Pancreas (tissue), 10 donors: ENCODE results near the gene AUTS2. TPM values are rescaled to one million over a fixed set of nuclear protein-coding genes. Genes with fewer than 3 reads are reported as not detected.

Source experiments
- ATAC-seq, 4 donors: fragments of 200-7000 bp; cut with Tn5 transposase; one replicate each; pipeline versions ENCODE4 v1.8.0 to v1.9.1; 2020; ENCODE audit warnings: mild to moderate bottlenecking in 4 of 4, moderate library complexity in 4 of 4
- DNase-seq, 6 donors: peaks; one replicate each; pipeline ENCODE4 v3.0.0-alpha.2; 2020
- FAIRE-seq: peaks from 2 replicates; lab custom pipeline; 2012; peaks lifted over from hg19 to GRCh38; lab: Jason Lieb, UNC
- H3K27ac ChIP-seq, 4 donors: fragments of 200-600 bp; sonication (generic); 1 replicate in 3 of 4; 2 replicates in 1 of 4; pipeline versions ENCODE4 v1.5.0 to v1.8.0; 2020
- H3K27me3 ChIP-seq, 4 donors: fragments of 200-600 bp; one replicate each; pipeline ENCODE4 v1.8.0; 2021
- H3K36me3 ChIP-seq, 3 donors: fragments of 200-600 bp; sonication (generic) in 1 of 3; one replicate each; pipeline versions ENCODE4 v1.5.0 to v1.8.0; 2020 to 2021
- H3K4me1 ChIP-seq, 3 donors: fragments of 200-600 bp; one replicate each; pipeline ENCODE4 v1.8.0; 2021
- H3K4me3 ChIP-seq, 4 donors: fragments of 200-600 bp; sonication (generic) in 2 of 4; one replicate each; pipeline versions ENCODE4 v1.5.0 to v1.8.0; 2020 to 2021
- H3K9me3 ChIP-seq, 4 donors: fragments of 200-600 bp; one replicate each; pipeline ENCODE4 v1.8.0; 2021
- CTCF ChIP-seq, 4 donors: fragments of 200-600 bp; sonication (generic) in 3 of 4; IDR thresholded peaks; one replicate each; pipeline versions ENCODE4 v1.5.0 to v1.8.0; 2021; ENCODE audit warnings: antibody characterized with exemption in 4 of 4
- WGBS, 2 donors: extraction: QIAGEN DNeasy Blood & Tissue Kit; methylation state at CpG; one replicate each; pipeline ENCODE4 v1.1.7; 2013; 5-methylcytosine and 5-hydroxymethylcytosine counted together
- intact Hi-C, 3 donors: fragments of 100-400 bp; cut with DNase I; formaldehyde crosslinking; loops; one replicate each; pipeline versions ENCODE4 v1.11.1 to v1.14.2; 2022
- polyA plus RNA-seq, 2 donors: library from polyadenylated mRNA; stranded (reverse); fragments of 200-250 nt; gene quantifications; one replicate each; pipeline ENCODE4 v1.2.3, GENCODE V29; 2013
- total RNA-seq, 6 donors: library from RNA; stranded (reverse); fragmentation: NEBNext Ultra II Directional in 4 of 6; extraction: Animal tissue kit (Norgen Biotek cat#: 25700) in 4 of 6; gene quantifications; one replicate each; pipeline versions ENCODE4 v1.2.1 to v1.2.4, GENCODE V29; 2021 to 2023
- donor health status: healthy with polysubstance abuse.
- donor health status: DM: no; HTN: no; CAD: no; lungs with moderate emphysema.
- donor health status: DM: no; HTN: no; CAD: no.
- donor health status: control.
- donor health status: control.
- donor health status: Bipolar disorder and iron deficiency.
- donor health status: DM: yes; HTN: yes; CAD: no.
- donor health status: DM: no; HTN: no; CAD: no.
- donor health status: DM: no; HTN: no; CAD: no.
- donor health status: DM: yes; HTN: yes; CAD: no.

The AUTS2 gene
- total and polyA plus RNA-seq, 8 donors = 5.8 to 16.8 (median 9.9) TPM

GRCh38 chr7:70570029-70570428, 971.8 kb downstream of the AUTS2 start:
- ATAC-seq (no peak), FAIRE-seq (no peak), DNase-seq (no peak)
- H3K4me3 ChIP-seq = no peak overlapping the region
- no peak overlapping the region for H3K27ac ChIP-seq
- 52 to 53% methylated on average over 4 of the region's 4 CpGs for WGBS, 2 donors
- peaks cover 0 to 20% (median 0%) of the 10 kb centered on the region in 3 donors for H3K4me1 ChIP-seq
- TF ChIP-seq CTCF (IDR thresholded peaks at IDR 0.05) = no peak
- intact Hi-C loops = no loop called here
- no peaks in the 10 kb centered on the region for H3K36me3 ChIP-seq
- no peaks in the 10 kb centered on the region for H3K9me3 ChIP-seq
- H3K27me3 ChIP-seq = no peaks in the 10 kb centered on the region

GRCh38 chr7:70570961-70571360, 972.7 kb downstream of the AUTS2 start:
- intact Hi-C loops = no loop called here
- no peaks in the 10 kb centered on the region for H3K9me3 ChIP-seq
- WGBS, 2 donors = 72 to 83% methylated on average over 3 of the region's 3 CpGs
- no peak for TF ChIP-seq CTCF (IDR thresholded peaks at IDR 0.05)
- H3K4me1 ChIP-seq = peaks cover 0 to 20% (median 0%) of the 10 kb centered on the region in 3 donors
- no peak overlapping the region for H3K27ac ChIP-seq
- FAIRE-seq = no peak
- no peaks in the 10 kb centered on the region for H3K27me3 ChIP-seq
- DNase-seq = no peak
- no peak overlapping the region for H3K4me3 ChIP-seq
- no peaks in the 10 kb centered on the region for H3K36me3 ChIP-seq
- ATAC-seq = no peak

- no peak overlapping the region for H3K27ac ChIP-seq
Measured at GRCh38 chr7:70571403-70571934, 973.2 kb downstream of the AUTS2 start.

GRCh38 chr7:70571961-70572360, 973.7 kb downstream of the AUTS2 start:
- 93% methylated on average over 10 of the region's 10 CpGs for WGBS, 2 donors

More at GRCh38 chr7:70571403-70571934, 973.2 kb downstream of the AUTS2 start:
- Histone ChIP-seq H3K9me3 (no peaks in the 10 kb centered on the region), H3K27me3 (no peaks in the 10 kb centered on the region), H3K36me3 (no peaks in the 10 kb centered on the region), H3K4me3 (no peak overlapping the region), H3K4me1 (peaks cover 0 to 20% (median 0%) of the 10 kb centered on the region in 3 donors)
- ATAC-seq = peak in 3 of 4 donors; percentile 33 to 77 (median 42)
- no peak for FAIRE-seq
- no peak for TF ChIP-seq CTCF (IDR thresholded peaks at IDR 0.05)
- DNase-seq = no peak
- WGBS, 2 donors = 88 to 92% methylated on average over 5 of the region's 5 CpGs
- intact Hi-C loops = no loop called here

More at GRCh38 chr7:70571961-70572360, 973.7 kb downstream of the AUTS2 start:
- H3K27me3 ChIP-seq = no peaks in the 10 kb centered on the region
- DNase-seq (no peak), FAIRE-seq (no peak), ATAC-seq (no peak)
- H3K9me3 ChIP-seq = no peaks in the 10 kb centered on the region
- no peak overlapping the region for H3K27ac ChIP-seq
- no peak overlapping the region for H3K4me3 ChIP-seq
- H3K36me3 ChIP-seq = no peaks in the 10 kb centered on the region
- TF ChIP-seq CTCF (IDR thresholded peaks at IDR 0.05) = no peak
- peaks cover 0 to 20% (median 0%) of the 10 kb centered on the region in 3 donors for H3K4me1 ChIP-seq
- intact Hi-C loops = no loop called here
